Activated CD8-positive, alpha-beta memory T cell treated with anti-CD3 and anti-CD28 coated beads, Interleukin-2, amount 50 U/mL, for 4 hours (primary cell): ENCODE measurements around the gene TRAPPC11.
"Not testable (repeated sequence)": the region's sequence is repeated elsewhere in the genome, so short reads cannot be mapped to it uniquely, and the experiment has no call there.

Experiments
- DNase-seq: peaks from one replicate; pipeline ENCODE4 v3.0.0-alpha.2; 2020

Gene TRAPPC11

DNA sequence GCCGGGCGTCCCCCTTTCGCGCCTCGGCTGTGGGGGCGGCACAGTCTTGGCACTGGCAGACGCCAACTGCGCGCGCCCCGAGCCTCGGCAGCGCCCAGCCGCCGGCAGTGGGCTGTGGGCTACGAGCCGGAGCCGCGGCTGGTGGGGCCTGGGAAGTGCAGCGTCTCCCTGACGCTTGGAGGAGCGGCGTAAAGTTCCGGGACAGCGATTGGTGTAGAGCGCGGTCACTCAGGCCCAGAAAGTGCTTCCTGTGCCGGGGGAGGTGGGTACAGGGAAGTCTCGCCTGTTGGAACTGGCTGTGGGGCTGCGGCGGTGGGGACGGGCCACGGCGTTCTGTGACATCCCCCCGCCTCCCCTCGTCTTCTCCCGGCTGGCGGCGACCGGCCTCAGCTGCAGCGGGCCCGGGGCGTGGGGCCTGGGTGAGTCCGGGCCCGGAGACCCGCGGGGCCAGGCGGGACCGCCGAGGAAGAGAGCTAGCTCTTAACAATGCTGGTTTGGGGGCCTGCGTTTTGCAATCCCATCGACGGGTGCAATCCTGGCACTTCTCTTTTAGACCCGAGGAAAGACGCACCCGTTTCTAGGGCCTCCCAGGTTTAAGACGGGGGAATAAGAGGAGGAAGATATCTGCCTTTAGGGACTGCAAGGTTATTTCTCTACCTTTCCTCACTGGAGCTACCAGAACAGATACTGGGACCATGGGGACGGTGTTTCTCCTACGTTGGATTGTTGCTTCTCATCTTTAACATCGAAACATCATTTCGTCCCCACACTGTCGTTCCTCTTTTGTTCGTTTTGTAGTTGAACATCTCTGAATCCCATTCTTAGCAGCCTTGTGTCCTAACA, at the start of gene TRAPPC11, which contains the start of gene RWDD4:
Gene TRAPPC11, plus strand, starts transcription at position 265 of the 843 bp plus-strand sequence. CDS start 4,575 bp downstream, outside the sequence.
Gene RWDD4, minus strand, starts transcription at position 157 of the 843 bp plus-strand sequence. CDS start 233 bp downstream, outside the sequence.
- peak; percentile 94 for DNase-seq

DNA sequence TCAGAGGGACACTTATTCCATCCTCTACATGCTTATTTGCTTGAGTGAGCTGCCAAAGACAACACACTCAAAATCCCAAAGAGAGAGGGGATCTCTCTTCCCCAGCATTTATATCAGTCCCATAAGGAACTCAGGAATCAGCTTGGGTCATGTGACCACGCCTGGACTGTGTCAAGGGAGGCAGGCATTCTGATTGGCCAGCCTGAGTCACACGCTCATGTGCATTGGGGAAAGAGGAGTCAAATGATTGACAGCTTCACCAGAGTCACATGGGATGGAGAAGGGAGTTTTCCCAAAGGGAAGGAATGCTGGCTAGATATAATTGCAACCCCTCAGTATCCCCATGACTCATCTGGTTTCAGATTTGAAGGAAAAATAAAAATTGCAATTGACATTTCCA, 49.1 kb upstream of the TRAPPC11 start:
- no peak for DNase-seq

DNA sequence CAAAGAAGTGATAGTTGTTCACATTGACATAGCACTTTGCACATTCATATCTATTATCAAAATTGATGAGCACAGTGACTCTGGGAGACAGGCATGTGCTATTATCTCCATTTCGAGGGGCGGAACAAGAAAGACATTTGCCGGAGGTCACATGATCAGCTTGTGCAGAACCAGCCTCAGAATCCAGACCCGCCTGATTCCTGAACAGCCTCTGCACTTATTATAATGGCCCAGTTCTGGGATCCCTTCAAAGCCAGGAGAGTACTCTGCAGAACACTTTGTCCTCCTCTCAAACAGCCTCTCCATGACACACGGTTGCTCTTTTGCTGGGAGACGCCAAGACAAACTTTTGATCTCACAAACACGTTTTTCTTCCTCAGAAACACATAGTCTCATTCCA, 48.5 kb upstream of the TRAPPC11 start:
- no peak for DNase-seq

DNA sequence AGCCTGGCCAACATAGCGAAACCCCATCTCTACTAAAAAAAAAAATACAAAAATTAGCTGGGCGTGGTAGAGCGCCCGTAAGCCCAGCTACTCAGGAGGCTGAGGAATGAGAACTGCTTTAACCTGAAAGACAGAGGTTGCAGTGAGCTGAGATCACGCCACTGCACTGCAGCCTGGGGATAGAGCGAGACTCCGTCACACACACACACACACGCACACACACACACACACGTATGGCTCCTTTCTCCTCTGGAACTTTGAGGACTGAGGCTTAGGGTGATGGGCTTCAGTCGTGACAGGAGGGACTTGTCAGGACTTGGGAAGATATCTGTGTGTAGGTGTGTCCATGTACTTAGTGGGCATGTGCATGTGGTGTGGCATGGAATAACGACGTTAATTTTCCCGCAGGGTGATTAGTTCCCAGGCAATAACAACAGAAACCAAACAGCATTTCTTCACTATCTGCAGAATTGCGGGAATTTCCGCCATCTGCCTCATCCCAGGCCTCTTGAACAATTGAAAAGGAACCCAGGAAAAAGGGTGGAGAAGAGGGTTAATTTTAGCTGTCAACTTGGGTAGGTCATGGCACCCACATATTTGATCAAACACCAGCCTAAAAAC, 47.8 kb upstream of the TRAPPC11 start:
- no peak for DNase-seq

DNA sequence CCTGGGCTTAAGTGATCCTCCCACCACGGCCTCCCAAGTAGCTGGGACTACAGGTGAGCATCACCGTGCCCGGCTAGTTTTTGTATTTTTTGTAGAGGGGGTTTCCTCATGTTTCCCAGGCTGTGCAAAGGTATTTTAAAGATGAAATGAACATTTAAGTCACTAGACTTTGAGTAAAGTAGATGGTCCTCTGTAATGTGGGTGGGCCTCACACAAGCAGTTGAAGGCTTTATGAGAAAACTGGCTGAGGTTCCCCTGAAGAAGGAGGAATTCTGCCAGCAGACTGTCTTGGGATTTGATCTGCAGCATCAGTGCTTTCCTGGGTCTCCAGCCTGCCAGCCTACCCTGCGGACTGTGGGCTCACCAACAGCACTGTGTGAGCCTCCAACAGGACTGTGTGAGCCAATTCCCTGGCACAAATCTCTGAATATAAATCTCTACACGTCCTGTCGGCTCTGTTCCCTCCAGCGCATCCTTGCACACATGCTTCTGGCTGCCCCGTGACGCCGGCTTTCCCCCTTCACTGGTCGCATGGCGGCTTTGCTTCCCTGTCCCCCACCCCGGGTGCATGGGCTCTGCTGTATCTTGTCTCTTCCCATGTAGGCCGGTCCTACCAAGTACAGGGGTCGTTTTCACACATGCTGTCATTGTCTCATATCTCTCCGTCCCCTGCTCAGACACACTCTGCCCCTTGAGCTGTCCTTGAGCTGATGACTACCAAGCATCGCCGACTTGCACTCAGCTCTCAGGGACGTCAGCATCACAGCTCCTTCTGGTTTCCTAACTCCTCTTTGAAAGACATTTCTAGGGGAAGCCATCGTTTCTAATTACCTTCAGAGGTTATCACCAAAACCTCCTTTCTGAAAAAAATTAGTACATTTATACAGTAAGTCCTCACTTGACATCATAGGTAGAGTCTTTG, 46.5 kb upstream of the TRAPPC11 start:
- no peak for DNase-seq

DNA sequence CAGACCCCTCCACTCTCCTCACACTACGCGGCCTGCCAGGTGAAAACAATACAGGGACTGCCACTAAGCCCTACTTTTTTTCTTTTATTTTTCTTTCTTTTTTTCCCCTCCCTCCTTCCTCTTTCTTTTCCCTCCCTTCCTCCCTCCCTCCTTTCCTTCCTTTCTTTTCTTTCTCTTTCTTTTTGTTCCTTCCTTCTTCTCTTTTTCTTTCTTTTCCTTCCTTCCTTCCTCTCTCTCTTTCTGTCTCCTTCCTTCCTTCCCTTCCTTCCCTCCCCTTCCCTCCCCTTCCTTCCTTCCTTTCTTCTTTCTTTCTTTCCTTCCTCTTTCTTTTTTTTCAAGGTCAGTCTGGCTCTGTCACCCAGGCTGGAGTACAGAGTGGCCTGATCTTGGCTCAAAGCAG, 42.0 kb upstream of the TRAPPC11 start:
- DNase-seq = no peak

DNA sequence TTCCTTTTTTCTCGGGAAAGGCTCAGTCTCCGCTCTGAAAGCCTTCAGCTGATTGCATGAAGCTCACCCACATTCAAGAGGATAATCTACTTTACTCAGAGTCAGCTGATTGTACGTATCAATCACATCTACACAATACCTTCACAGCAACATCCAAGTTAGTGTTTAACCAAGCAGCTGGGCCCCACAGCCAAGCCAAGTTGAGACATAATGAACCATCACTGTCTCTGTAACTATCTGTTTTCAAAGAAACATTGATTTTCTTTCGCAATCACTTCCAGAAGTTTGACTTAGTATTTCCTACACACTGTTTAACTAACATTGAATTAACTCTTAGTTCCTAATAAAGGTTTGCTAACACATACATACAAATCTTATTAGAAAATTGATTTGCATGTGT, 40.4 kb upstream of the TRAPPC11 start:
- no peak for DNase-seq

DNA sequence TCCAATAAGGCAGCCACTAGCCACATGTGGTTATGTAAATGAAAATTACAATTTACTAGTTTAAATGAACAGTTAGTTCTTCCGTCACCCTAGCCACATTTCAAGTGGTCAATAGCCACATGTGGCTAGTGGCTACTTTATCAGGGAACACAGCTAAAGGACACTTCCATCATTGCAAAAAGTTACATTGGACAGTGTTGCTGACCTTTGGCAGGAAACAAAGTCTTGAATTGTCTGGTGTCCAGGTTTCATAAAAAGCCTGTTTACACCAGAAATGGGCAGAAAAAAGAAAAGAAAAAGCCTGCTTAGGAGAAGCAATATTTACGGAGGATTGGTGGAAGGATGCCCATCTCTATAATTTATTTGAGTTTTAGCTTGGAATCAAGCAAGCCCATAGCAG, 38.7 kb upstream of the TRAPPC11 start:
- no peak for DNase-seq

DNA sequence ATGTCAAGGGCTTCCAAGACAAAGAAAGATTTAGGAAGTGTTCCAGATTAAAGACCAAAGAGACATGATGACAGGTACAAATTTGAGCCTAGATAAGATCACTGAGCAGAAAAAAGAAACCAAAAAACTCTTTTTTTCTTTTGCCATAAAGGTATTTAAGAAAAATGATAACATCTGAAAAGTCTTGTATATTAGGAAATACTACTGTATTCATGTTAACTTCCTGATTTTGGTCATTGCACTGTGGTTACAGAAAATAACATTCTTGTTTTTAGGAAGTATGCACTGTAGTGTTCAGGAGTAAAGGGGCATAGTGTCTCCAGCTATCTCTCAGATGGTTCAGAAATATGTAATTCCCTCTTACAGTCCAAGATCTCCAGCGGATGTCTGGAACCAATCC, 37.2 kb upstream of the TRAPPC11 start:
- DNase-seq = no peak

DNA sequence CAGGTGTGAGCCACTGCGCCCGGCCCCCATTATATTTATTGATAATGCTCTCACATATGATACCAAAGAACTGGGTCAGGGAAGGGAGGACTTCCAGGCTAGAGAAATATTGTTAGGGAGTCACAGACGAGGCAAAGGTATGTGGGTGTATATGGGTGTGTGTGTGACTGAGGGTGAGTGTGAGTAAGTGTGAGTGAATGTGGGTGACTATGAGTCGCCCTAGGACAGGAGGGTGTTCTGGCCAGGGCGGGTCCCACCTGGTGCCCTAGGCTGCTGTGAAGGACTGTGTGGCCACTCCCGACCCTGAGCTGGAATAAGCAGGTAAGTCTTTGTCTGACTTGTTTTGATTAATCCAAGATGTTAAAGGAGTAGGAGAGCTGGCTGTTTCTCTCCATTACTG, 34.5 kb upstream of the TRAPPC11 start:
- DNase-seq = no peak

DNA sequence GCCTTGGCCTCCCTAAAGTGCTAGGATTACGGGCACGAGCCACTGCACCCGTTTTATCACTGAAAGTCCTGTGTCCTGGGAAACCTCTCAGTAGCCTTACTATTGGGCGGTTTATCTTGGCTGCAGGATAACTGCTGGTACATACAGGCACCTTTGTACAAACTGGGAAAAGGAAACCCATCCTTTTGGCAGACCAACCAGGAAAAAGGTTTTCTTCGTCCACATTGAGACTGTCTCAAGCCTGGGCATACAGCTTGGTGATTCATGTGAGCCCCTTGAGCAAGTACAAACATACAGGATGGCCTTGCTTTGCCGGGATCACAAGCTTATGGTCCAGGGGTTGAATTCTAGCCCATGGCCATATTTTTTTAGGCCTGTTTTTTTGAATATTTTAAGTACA, 32.9 kb upstream of the TRAPPC11 start:
- DNase-seq = no peak

DNA sequence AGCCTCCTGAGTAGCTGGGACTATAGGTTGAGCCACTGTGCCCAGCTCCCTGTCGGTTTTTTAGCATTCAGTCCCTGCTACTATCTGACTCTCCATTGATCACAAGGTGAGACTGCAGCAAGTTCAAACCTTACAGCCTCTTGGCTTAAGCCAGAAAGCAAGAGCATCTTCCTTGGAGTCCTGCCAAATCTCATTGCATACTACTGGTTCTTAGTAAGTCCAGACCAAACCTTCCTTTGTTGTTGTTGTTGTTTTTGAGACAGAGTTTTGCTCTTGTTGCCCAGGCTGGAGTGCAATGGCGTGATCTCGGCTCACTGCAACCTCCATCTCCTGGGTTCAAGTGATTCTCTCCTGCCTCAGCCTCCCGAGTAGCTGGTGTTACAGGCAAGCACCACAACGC, 31.8 kb upstream of the TRAPPC11 start:
- DNase-seq = not testable (repeated sequence)

DNA sequence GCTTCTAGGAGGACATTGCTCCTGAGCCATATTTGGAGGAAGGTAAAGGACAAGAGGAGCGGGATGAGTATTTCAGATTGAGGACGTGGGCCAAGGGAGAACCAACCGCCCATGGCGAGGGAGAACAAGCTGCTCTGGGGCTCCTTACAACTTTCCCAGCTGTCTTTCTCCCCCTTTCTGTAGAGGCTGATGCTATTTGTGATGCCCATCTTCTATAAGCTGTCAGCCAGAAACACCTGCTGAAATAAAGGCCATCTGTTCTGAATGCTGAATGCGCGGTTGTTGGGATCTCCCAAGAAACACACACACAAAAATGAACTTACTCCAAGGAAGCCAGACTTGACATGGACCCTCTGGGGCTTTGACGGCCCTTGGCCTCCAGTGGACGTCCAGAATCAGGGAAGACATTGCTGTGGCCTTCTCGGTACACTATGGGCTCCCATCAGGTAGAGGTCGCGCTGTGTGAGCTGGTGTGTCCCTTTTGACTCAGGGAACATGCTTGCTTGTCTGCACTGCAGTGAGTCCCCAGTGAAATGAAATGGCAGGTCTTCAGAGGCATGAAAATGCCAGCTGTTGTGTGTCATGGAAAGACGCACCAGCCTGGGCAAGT, 31.0 kb upstream of the TRAPPC11 start:
- DNase-seq = no peak

DNA sequence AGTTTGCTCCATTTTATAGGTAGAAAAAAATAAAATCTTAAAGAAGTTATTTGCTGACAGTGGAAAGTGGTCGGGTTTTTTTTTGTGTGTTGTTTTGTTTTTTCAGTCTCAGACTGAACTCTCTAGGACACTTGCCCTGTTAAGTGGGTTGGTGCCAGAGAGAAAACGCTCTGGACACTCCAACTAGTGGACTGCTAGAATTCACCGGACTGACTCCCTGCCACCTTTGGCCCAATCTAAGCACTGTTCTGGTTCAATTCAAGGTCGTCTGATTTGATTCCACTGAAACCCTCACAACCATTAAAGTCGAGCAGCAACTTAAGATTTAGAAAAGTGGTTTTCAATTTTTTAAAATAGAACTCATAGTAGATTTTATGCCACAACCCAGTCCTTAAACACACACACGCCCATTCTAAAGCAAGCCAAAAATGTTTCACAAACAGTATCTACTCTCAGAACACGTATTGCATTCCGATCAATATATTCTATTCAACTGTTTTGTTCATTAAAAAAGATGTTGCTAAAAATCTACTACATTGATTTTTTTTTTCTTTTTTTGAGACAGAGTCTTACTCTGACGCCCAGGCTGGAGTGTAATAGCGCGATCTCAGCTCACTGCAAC, 27.4 kb upstream of the TRAPPC11 start:
- no peak for DNase-seq

DNA sequence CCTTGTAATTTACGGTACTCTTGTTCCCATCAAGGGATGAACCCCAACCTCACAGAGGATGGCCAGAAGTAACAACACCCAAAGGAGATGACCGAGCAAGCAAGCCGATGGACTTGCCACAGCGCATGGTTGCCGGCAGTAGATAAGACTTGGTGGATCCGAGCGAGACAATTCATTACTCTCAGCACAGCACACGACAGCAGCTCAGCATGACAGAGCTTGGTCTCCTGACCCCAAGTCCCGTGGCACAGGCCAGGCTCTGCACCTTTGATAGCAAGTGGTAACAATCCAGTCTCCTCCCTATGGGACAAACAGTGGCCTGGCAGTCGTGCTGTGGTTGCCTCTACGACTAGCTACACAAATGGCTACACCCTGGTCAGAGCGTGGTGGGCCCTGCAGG, 26.4 kb upstream of the TRAPPC11 start:
- no peak for DNase-seq

DNA sequence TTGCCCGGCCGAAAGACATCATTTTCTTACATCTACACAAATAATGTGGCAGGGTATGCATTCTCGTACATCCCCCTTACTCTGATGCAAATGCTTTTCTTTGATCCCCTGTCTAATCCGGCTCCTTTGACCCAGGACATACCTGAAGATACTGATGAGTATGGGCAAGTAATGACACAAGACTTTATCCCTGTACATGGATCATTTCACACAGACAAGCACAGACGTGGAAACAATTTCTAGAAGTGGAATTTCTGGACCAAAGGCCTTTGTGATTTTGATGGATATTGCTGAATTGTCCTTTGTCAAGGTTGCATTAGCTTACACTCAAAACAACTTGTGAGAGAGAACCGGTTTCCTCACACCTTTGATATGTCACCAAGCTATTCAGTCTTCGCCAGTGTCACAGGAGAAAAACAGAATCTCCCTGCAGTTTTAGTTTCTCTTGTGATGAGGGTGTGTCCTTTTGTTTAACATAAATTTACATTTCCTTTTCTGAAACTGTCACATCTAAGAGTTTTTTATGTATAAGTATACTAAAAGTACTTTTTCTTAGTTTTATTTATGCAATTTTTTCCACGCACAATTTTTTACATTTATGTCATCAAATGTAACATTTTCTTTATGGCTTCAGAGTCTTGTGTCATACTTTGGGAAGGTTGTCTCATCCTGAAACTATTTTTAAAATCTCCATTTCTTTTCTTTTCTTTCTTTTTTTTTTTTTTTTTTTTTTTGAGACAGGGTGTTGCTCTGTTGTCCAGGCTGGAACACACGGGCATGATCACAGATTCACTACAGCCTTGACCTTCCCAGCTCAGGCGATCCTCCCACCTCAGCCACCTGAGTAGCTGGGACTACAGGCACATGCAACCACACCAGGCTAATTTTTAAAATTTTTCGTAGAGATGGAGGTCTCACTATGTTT, 25.4 kb upstream of the TRAPPC11 start:
- DNase-seq = no peak

DNA sequence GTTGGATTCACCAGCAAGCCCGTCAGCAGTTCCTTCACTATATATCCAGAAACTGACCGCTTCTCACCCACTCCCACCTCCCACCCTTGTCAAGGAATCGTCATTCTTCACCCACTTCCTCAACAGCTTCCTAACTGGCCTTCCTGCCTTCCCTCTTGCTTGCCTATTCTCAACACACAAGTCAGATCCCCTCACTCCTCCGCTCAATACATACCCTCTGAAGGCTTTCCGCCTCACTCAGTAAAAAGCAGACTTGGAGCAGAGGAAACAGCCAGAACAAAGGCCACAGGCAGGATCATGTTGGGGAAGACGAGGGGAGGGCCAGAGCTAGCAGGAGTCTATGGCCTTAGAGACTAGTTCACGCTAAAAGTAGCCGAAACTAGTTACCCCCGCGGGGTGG, 23.8 kb upstream of the TRAPPC11 start:
- DNase-seq = no peak

DNA sequence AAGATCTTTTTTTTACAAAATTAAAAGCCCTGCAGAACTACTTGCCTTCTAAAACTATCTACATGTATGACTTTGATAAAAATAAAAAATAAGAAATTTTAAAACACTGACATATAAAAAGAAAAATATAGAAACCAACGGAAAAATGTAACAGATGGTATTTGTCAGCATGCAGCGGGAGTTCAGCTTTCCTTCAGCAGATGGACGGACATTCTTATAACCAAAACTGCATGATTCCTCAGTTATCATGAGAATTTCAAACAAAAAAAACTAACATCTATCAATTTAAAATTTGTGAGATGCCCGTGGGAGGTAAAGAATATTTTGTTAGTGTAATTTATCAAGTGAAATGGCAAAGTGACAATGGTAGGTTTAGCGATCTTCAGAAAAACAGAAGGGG, 23.4 kb upstream of the TRAPPC11 start:
- DNase-seq = no peak

DNA sequence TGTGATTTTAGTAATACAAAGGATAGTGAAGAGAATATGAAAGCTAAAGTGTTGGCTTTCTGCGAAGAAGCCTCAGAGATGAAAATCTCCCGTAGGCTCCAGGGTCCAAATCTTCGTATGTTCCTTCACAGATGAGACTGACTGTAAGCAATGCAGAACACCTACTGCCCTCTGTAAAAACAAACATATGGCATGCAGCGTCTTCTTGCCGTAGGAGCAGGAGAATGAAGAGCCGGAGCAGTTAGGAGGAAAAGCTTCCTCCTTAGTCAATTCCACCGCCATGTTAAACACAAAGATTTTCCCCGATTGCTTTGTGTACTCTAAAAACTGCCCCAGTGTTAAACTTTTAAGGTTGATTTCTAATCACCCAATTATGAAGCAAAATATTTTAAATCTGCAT, 22.6 kb upstream of the TRAPPC11 start:
- DNase-seq = no peak

DNA sequence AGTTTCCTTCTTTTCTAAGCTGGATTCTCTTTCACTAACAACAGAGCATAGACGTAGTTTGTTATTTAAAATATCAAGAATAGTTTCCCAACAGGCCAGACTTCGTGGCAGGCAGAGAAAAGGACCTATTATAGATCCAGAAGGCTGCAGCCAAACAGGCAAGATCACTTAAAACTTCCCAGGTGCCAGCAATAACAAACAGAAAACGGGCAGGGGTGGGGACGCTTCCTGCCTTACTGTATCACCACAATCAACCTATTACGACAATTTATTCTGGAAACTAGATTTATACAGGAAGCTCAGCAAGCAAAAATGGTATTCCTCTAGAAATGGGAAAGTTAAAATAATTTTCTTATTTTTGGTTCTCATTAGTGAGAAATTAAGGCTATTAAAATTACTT, 22.2 kb upstream of the TRAPPC11 start:
- no peak for DNase-seq

DNA sequence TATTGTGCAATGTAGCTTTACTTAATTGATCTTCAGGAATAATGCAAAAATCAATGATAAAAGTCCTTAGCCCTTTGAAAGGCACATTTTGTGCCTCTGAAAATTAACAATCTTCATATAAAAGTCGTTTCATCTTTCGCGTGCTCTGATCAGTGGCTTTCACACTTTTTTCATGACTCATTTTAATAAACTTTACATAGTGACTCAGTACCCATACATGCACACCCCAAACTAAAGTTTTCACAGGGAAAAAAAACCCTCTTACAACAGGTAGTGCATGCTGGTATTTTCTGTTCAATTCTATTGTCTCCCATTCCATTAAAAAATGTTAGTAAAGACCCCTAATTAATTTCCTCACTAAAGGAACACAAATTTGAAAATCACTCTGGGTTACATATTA, 21.6 kb upstream of the TRAPPC11 start:
- no peak for DNase-seq
